Ovary (tissue), 3 donors: ENCODE results near the gene PDZD4.

Experiments used
- CTCF ChIP-seq, 3 donors: fragments of 450-650 bp in 2 of 3; fragments of 200-600 bp in 1 of 3; IDR thresholded peaks; one replicate each; pipeline versions ENCODE4 v1.5.1 to v1.8.0; 2016 to 2022; ENCODE audit warnings: antibody characterized with exemption in 3 of 3, mild to moderate bottlenecking in 1 of 3
- POLR2A ChIP-seq: fragments of 450-650 bp; IDR thresholded peaks from one replicate; pipeline ENCODE4 v1.6.1; 2017; ENCODE audit warnings: antibody characterized with exemption, mild to moderate bottlenecking, moderate library complexity
- donor health status: DM: no; HTN: no; CAD: no.

- TF ChIP-seq POLR2A (no peak), CTCF (IDR thresholded peaks at IDR 0.05) (no peak)
Measured at GRCh38 chrX:153870791-153871360, 40.5 kb upstream of the PDZD4 start.
